ENCODE data around the gene TCEAL5.

TCEAL5 gene

DNA sequence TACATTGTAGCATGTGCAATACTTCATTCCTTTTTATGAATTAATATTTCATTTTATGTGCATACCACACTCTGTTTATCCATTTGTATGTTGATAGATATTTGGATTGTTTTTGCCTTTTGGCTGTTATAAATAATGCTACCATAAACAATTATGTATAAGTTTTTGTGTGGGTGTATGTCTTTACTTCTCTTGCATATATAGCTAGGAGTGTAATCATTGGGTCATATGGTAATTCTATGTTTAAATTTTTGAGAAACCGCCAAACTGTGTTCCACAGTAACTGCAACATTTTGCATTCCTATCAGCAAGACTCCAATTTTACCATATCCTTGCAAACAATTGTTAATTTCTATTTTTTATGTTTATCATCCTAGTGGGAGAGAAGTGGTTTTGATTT is 3.1 kb upstream of the TCEAL5 start:
- no peak for TF ChIP-seq CTCF (IDR thresholded peaks at IDR 0.05; ENCODE audit: borderline replicate concordance, control extremely low read depth, extremely low read depth, insufficient read depth, missing control alignments)
- DNase-seq (ENCODE audit: low spot score), result no peak

DNA sequence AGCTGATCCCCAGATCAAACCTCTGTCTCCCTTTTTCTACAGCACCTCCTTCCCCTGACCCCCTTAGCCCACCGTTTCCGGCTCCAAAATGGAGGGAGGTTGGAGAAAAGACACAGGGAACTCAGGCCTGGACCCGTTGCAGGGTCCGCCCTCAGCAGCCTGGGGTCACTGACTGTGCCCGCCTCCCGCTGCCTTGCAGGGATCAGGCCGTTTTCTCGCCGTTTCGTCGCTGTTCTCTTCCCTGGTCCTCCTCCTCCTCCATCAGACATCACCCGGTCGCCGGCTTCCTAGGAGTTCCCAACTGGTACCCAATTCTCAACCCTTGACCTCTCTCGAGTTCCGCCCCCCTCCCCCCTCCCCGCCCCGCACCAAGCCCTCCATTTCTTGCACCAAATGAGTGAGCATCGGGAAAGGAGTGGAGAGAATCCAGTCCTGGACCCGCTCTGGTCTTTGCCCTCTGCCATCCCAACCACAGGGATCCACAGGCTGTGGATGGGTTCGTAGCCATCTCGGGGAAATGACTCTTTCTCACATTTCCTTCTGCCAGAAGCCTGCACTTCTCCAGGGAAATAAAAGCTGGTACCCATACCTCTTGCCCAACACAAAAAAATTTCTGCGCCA is 493 bp downstream of the TCEAL5 start:
- in situ Hi-C loops (cut with MboI; ENCODE audit: low sequenced_read_pairs, unreplicated experiment), result no loop called here
- TF ChIP-seq CTCF (IDR thresholded peaks at IDR 0.05; ENCODE audit: borderline replicate concordance, control extremely low read depth, extremely low read depth, insufficient read depth, missing control alignments), result no peak
- no peak for DNase-seq (ENCODE audit: low spot score)

More for the DNA sequence above, 3.1 kb upstream of the TCEAL5 start:
- in situ Hi-C loops (cut with MboI; ENCODE audit: low sequenced_read_pairs, unreplicated experiment), result no loop called here

DNA sequence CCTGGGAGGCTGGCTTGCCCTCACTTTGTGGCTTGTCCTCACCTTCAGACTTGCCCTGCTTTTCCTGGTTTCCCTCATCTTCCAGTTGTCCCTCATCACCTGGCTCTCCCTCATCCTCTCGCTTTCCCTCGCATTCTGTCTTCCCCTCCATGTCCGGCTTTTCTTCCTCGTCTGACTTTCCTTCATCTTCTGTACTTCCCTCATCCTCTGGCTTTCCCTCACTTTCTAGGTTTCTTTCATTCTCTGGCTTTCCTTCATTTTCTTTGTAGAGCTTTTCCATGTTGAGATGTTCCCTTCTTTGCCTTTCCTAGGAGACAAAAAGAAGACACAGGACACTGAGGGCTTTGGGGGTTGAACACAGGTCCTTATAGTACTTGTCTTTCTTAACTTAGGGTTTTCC is 2.3 kb downstream of the TCEAL5 start:
- no peak for DNase-seq (ENCODE audit: low spot score)
- in situ Hi-C loops (cut with MboI; ENCODE audit: low sequenced_read_pairs, unreplicated experiment), result no loop called here
- no peak for TF ChIP-seq CTCF (IDR thresholded peaks at IDR 0.05; ENCODE audit: borderline replicate concordance, control extremely low read depth, extremely low read depth, insufficient read depth, missing control alignments)

- DNase-seq (ENCODE audit: low spot score), result no peak
- TF ChIP-seq CTCF (IDR thresholded peaks at IDR 0.05; ENCODE audit: borderline replicate concordance, control extremely low read depth, extremely low read depth, insufficient read depth, missing control alignments), result no peak
- in situ Hi-C loops (cut with MboI; ENCODE audit: low sequenced_read_pairs, unreplicated experiment), result no loop called here
Measured at GRCh38 chrX:103258275-103258674, 18.3 kb downstream of the TCEAL5 start.

- in situ Hi-C loops (cut with MboI; ENCODE audit: low sequenced_read_pairs, unreplicated experiment), result no loop called here
- DNase-seq (ENCODE audit: low spot score), result no peak
- no peak for TF ChIP-seq CTCF (IDR thresholded peaks at IDR 0.05; ENCODE audit: borderline replicate concordance, control extremely low read depth, extremely low read depth, insufficient read depth, missing control alignments)
Measured at GRCh38 chrX:103256651-103257050, 19.9 kb downstream of the TCEAL5 start.

GRCh38 chrX:103254921-103255493 is 21.5 kb downstream of the TCEAL5 start, which contains the start of gene TCEAL8:
Gene TCEAL8 (minus strand): TSS chrX:103255155. CDS start chrX:103253979, 1,176 bp downstream.
- in situ Hi-C loops (cut with MboI; ENCODE audit: low sequenced_read_pairs, unreplicated experiment), result no loop called here
- TF ChIP-seq CTCF (IDR thresholded peaks at IDR 0.05; ENCODE audit: borderline replicate concordance, control extremely low read depth, extremely low read depth, insufficient read depth, missing control alignments), result no peak
- peak; percentile 51 for DNase-seq (ENCODE audit: low spot score)
